OCI-LY1 (cell line): Measurements from ENCODE around the gene KCNN3.
"Not testable (repeated sequence)": the region's sequence is repeated elsewhere in the genome, so short reads cannot be mapped to it uniquely, and the experiment has no call there.

Experiments used
- EZH2 ChIP-seq: fragments of 200-600 bp; sonication (generic), shearing (Covaris generic); IDR thresholded peaks from 2 replicates; pipeline ENCODE4 v1.8.0; 2017; ENCODE audit warnings: borderline replicate concordance, mixed run types, mild to moderate bottlenecking, antibody characterized with exemption, low read length, moderate library complexity, mixed read lengths
- TF ChIP-seq, protein P1 (sequence below): fragments of 200-600 bp; sonication (generic), shearing (Covaris generic); IDR thresholded peaks from 2 replicates; pipeline ENCODE4 v1.5.1; 2017; ENCODE audit warnings: mild to moderate bottlenecking, antibody characterized with exemption, low read length, moderate library complexity, mixed read lengths

DNA sequence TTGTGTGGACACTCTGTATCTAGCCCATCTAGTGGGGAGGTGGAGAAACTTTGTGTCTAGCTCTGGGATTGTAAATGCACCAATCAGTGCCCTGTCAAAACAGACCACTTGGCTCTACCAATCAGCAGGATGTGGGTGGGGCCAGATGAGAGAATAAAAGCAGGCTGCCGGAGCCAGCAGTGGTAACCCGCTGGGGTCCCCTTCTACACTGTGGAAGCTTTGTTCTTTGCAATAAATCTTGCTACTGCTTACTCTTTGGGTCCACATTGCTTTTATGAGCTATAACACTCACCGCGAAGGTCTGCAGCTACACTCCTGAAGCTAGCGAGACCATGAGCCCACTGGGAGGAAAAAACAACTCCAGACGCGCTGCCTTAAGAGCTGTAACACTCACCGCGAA lies 198.7 kb downstream of the KCNN3 start:
- TF ChIP-seq, protein P1, sequence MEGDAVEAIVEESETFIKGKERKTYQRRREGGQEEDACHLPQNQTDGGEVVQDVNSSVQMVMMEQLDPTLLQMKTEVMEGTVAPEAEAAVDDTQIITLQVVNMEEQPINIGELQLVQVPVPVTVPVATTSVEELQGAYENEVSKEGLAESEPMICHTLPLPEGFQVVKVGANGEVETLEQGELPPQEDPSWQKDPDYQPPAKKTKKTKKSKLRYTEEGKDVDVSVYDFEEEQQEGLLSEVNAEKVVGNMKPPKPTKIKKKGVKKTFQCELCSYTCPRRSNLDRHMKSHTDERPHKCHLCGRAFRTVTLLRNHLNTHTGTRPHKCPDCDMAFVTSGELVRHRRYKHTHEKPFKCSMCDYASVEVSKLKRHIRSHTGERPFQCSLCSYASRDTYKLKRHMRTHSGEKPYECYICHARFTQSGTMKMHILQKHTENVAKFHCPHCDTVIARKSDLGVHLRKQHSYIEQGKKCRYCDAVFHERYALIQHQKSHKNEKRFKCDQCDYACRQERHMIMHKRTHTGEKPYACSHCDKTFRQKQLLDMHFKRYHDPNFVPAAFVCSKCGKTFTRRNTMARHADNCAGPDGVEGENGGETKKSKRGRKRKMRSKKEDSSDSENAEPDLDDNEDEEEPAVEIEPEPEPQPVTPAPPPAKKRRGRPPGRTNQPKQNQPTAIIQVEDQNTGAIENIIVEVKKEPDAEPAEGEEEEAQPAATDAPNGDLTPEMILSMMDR: not testable (repeated sequence)
- TF ChIP-seq EZH2: not testable (repeated sequence)
